Globus pallidus (tissue), 1 donor: ENCODE measurements around the gene OPN1SW.

Experiments used
- DNase-seq: peaks from one replicate; pipeline ENCODE4 v3.0.0-alpha.2; 2015; ENCODE audit warnings: low spot score

The OPN1SW gene

GRCh38 chr7:128793181-128793547 is 17.6 kb upstream of the OPN1SW start:
- DNase-seq, result no peak

GRCh38 chr7:128792471-128793180 is 17.0 kb upstream of the OPN1SW start:
- no peak for DNase-seq

- DNase-seq, result no peak
These were observed 16.4 kb upstream of the OPN1SW start for GRCh38 chr7:128791972-128792327.

- peak; percentile 53 for DNase-seq
These were observed 15.8 kb upstream of the OPN1SW start, which contains the start of gene CCDC136 for GRCh38 chr7:128791121-128791971. Gene CCDC136, plus strand, starts transcription at chr7:128791968. Its CDS starts 444 bp downstream, at chr7:128792412.

GRCh38 chr7:128790315-128791041 is 14.9 kb upstream of the OPN1SW start:
- no peak for DNase-seq

GRCh38 chr7:128788446-128789412 is 13.1 kb upstream of the OPN1SW start:
- no peak for DNase-seq

- no peak for DNase-seq
These were observed 10.1 kb upstream of the OPN1SW start for GRCh38 chr7:128785738-128786137.

- peak; percentile 64 for DNase-seq
These were observed 7.7 kb upstream of the OPN1SW start for GRCh38 chr7:128783143-128783861.

GRCh38 chr7:128781851-128782250 is 6.3 kb upstream of the OPN1SW start:
- DNase-seq, result no peak

- no peak for DNase-seq
These were observed 5.5 kb upstream of the OPN1SW start for GRCh38 chr7:128781126-128781525.

- no peak for DNase-seq
These were observed 3.4 kb upstream of the OPN1SW start for GRCh38 chr7:128778946-128779345.

GRCh38 chr7:128777156-128778123 is 1.8 kb upstream of the OPN1SW start:
- DNase-seq, result no peak

GRCh38 chr7:128774921-128775320 is 673 bp downstream of the OPN1SW start:
- no peak for DNase-seq

- DNase-seq, result no peak
These were observed 1.4 kb downstream of the OPN1SW start for GRCh38 chr7:128774029-128774689.

GRCh38 chr7:128773604-128774003 is 2.0 kb downstream of the OPN1SW start:
- DNase-seq, result no peak

GRCh38 chr7:128770233-128770632 is 5.4 kb downstream of the OPN1SW start:
- no peak for DNase-seq

GRCh38 chr7:128767475-128768110 is 8.0 kb downstream of the OPN1SW start:
- DNase-seq, result no peak

GRCh38 chr7:128763541-128763940 is 12.1 kb downstream of the OPN1SW start:
- DNase-seq, result no peak

- DNase-seq, result no peak
These were observed 16.4 kb downstream of the OPN1SW start for GRCh38 chr7:128759242-128759641.
